Endothelial cell of umbilical vein (primary cell): ENCODE results near the gene SEMA4D. TPM values are rescaled to one million over a fixed set of nuclear protein-coding genes. Genes with fewer than 3 reads are reported as not detected.
"Not testable (repeated sequence)": the region's sequence is repeated elsewhere in the genome, so short reads cannot be mapped to it uniquely, and the experiment has no call there.

ENCODE experiments used
- BruUV-seq: library from RNA; stranded (reverse); fragments of 400-500 nt; replicated peaks from 2 replicates; lab custom pipeline; 2021; lab: Mats Ljungman, UMichigan
- CTCF ChIA-PET: fragments of 300-600, 350-600 bp; sonication (Branson Sonifier 250); formaldehyde crosslinking; loops from one replicate; lab custom pipeline; 2021; ENCODE audit warnings: antibody characterized with exemption, inconsistent platforms; lab: Charles Lee
- POLR2A ChIA-PET: fragments of 300-600, 350-600 bp; sonication (Branson Sonifier 250); formaldehyde crosslinking; loops from one replicate; lab custom pipeline; 2021; ENCODE audit warnings: antibody characterized with exemption, inconsistent platforms; lab: Charles Lee
- DNase-seq: peaks from one replicate; pipeline ENCODE4 v3.0.0-alpha.2; 2011; ENCODE audit warnings: low read depth, low spot score
- FAIRE-seq: peaks from 2 replicates; lab custom pipeline; 2011; peaks lifted over from hg19 to GRCh38; lab: Jason Lieb, UNC
- H2AFZ ChIP-seq: 2 replicates; pipeline ENCODE4 v1.6.0; 2012; ENCODE audit warnings: low read depth, low read length, control low read depth, inconsistent platforms
- H3K27ac ChIP-seq: 2 replicates; pipeline ENCODE4 v1.5.1; 2011; ENCODE audit warnings: low read depth, mild to moderate bottlenecking, control low read depth, low read length, moderate library complexity; ENCODE audit not compliant: insufficient read depth
- H3K27me3 ChIP-seq, 2 experiments: 2 replicates each; pipeline versions ENCODE4 v1.6.0 to v1.6.1; 2011; ENCODE audit warnings: low read length in 2 of 2, mixed read lengths in 1 of 2; ENCODE audit not compliant: control insufficient read depth in 2 of 2, insufficient read depth in 2 of 2
- H3K36me3 ChIP-seq, 2 experiments: 2 replicates in 1 of 2; 3 replicates in 1 of 2; pipeline ENCODE4 v1.5.1; 2011; ENCODE audit warnings: low read length in 2 of 2, mild to moderate bottlenecking in 1 of 2, moderate library complexity in 1 of 2; ENCODE audit not compliant: control insufficient read depth in 2 of 2, insufficient read depth in 2 of 2; ENCODE audit errors: extremely low read depth in 1 of 2
- H3K4me1 ChIP-seq: 3 replicates; pipeline ENCODE4 v1.5.1; 2011; ENCODE audit warnings: mild to moderate bottlenecking, low read length; ENCODE audit not compliant: control insufficient read depth, insufficient read depth; ENCODE audit errors: extremely low read depth
- H3K4me2 ChIP-seq: 2 replicates; pipeline ENCODE4 v1.6.1; 2011; ENCODE audit warnings: low read length, control low read depth, mixed read lengths; ENCODE audit not compliant: insufficient read depth
- H3K4me3 ChIP-seq, 3 experiments: fragments of 200-600 bp in 1 of 3; sonication (generic), shearing (Covaris generic) in 1 of 3; replicated peaks in 1 of 3; 2 replicates each; pipeline ENCODE4 v1.5.1; 2011 to 2016; ENCODE audit warnings: control low read depth in 3 of 3, low read length in 3 of 3, mild to moderate bottlenecking in 2 of 3, inconsistent platforms in 1 of 3, low read depth in 1 of 3, moderate library complexity in 1 of 3; ENCODE audit not compliant: insufficient read depth in 1 of 3
- H3K79me2 ChIP-seq: 2 replicates; pipeline ENCODE4 v1.6.0; 2012; ENCODE audit warnings: low read length, inconsistent platforms; ENCODE audit not compliant: control insufficient read depth, insufficient read depth
- H3K9ac ChIP-seq: replicated peaks from 2 replicates; pipeline ENCODE3; 2011; ENCODE audit warnings: low read length, control low read depth; ENCODE audit not compliant: insufficient read depth; ENCODE audit errors: extremely low read depth
- H3K9me1 ChIP-seq: replicated peaks from 3 replicates; pipeline ENCODE4 v1.6.0; 2011; ENCODE audit warnings: mild to moderate bottlenecking, low read length; ENCODE audit not compliant: control insufficient read depth, insufficient read depth; ENCODE audit errors: extremely low read depth
- H3K9me3 ChIP-seq: replicated peaks from 2 replicates; pipeline ENCODE4 v1.5.1; 2012; ENCODE audit warnings: low read length, inconsistent platforms; ENCODE audit not compliant: control insufficient read depth, insufficient read depth
- H4K20me1 ChIP-seq: replicated peaks from 2 replicates; pipeline ENCODE3; 2011; ENCODE audit warnings: mild to moderate bottlenecking, low read length; ENCODE audit not compliant: control insufficient read depth, insufficient read depth; ENCODE audit errors: extremely low read depth
- EZH2 ChIP-seq: IDR thresholded peaks from 2 replicates; pipeline ENCODE4 v1.6.1; 2012; ENCODE audit warnings: borderline replicate concordance, low read depth, mild to moderate bottlenecking, moderate library complexity, low read length, inconsistent platforms; ENCODE audit not compliant: severe bottlenecking
- FOS ChIP-seq: IDR thresholded peaks from 2 replicates; pipeline ENCODE4 v1.6.1; 2011; ENCODE audit warnings: mild to moderate bottlenecking, low read length, moderate library complexity, borderline replicate concordance; ENCODE audit not compliant: insufficient read depth
- GATA2 ChIP-seq: IDR thresholded peaks from 2 replicates; pipeline ENCODE4 v1.7.0; 2011; ENCODE audit warnings: low read depth, mild to moderate bottlenecking, moderate library complexity, mixed read lengths, low read length; ENCODE audit not compliant: insufficient read length, insufficient read depth
- JUN ChIP-seq: IDR thresholded peaks from 2 replicates; pipeline ENCODE4 v1.6.1; 2011; ENCODE audit warnings: borderline replicate concordance, low read depth; ENCODE audit not compliant: insufficient read length, insufficient read depth
- MYC ChIP-seq: IDR thresholded peaks from one replicate; pipeline ENCODE4 v1.6.1; 2011; ENCODE audit warnings: mild to moderate bottlenecking, low read depth, low read length
- POLR2A ChIP-seq: IDR thresholded peaks from 2 replicates; pipeline ENCODE4 v1.6.1; 2012; ENCODE audit warnings: low read depth, mild to moderate bottlenecking, control low read depth, low read length
- POLR2AphosphoS5 ChIP-seq: IDR thresholded peaks from 2 replicates; pipeline ENCODE4 v1.6.1; 2012; ENCODE audit warnings: low read depth, mild to moderate bottlenecking, control low read depth, low read length, moderate library complexity; ENCODE audit not compliant: insufficient read depth
- dilution Hi-C: fragments of 300-500 bp; cut with MboI; formaldehyde crosslinking; loops from one replicate; pipeline ENCODE4 v1.15.0; 2019; ENCODE audit warnings: low sequenced_read_pairs; ENCODE audit not compliant: extremely low pct_ligation_motif_present
- intact Hi-C: fragments of 100-400 bp; cut with micrococcal nuclease; formaldehyde crosslinking; loops from one replicate; pipeline ENCODE4 v1.10.0; 2022
- polyA plus RNA-seq, 4 experiments: library from polyadenylated mRNA; depleted of rRNA in 3 of 4; stranded (reverse) in 3 of 4; unstranded in 1 of 4; fragments of >200 nt; gene quantifications; 2 replicates each; pipeline versions ENCODE4 v1.2.1 to v1.2.3, GENCODE V29; 2011 to 2012; ENCODE audit warnings: missing spikeins in 1 of 4
- total RNA-seq: library from RNA; stranded (reverse); gene quantifications from 2 replicates; pipeline ENCODE4 v1.2.3, GENCODE V29; 2021
- TF ChIP-seq, protein P1 (sequence below), 2 donors: IDR thresholded peaks; 1 replicate in 1 of 2; 2 replicates in 1 of 2; pipeline ENCODE4 v1.5.1; 2011; ENCODE audit warnings: low read length in 2 of 2, mild to moderate bottlenecking in 2 of 2, moderate library complexity in 2 of 2, control low read depth in 1 of 2, inconsistent platforms in 1 of 2, low read depth in 1 of 2; ENCODE audit not compliant: insufficient read depth in 1 of 2; ENCODE audit errors: extremely low read depth in 1 of 2
- TF ChIP-seq, protein P2 (sequence below): IDR thresholded peaks from 2 replicates; pipeline ENCODE4 v1.6.1; 2011; ENCODE audit not compliant: insufficient read depth, insufficient read length

The SEMA4D gene
- total and polyA plus RNA-seq, 2 donors (not counting 3 experiments of a cell fraction or from before 2014, with no cell fraction given), result 3.9 to 15.7 TPM

DNA sequence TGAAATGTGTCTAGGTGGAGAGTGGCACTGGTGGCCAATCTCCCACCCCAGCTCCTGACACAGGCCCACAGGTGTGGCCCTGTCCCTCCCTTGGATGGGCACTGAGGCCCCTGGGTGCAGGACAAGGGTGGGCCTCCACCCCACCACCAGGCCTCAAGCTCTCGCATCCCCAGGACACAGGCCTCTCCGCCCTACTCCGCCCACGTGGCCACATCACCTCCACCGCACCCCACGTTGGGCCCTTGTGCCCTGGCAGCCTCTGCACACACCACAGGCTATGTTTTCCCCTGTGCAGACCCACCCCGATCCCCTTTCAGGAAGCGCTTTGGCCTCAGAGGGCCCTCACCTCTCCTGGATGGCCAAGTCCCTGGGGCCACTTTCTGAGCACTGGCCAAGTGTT, 124.9 kb downstream of the SEMA4D start:
- Histone ChIP-seq H2AFZ (no peak overlapping the region), H3K4me2 (no peak overlapping the region), H3K9me1 (no peaks in the 10 kb centered on the region), H3K4me3 (no peak overlapping the region), H3K27ac (no peak overlapping the region), H4K20me1 (no peaks in the 10 kb centered on the region), H3K79me2 (no peaks in the 10 kb centered on the region), H3K27me3 (no peaks in the 10 kb centered on the region), H3K9me3 (no peaks in the 10 kb centered on the region), H3K4me1 (no peaks in the 10 kb centered on the region), H3K36me3 (no peaks in the 10 kb centered on the region), H3K9ac (no peak overlapping the region)
- BruUV-seq, result no TSS peak
- CTCF ChIA-PET, result interaction anchor here (1.1 kb wide), 1 partner anchor 176 kb away, joined by 6 read pairs; no protein-coding TSS in a partner anchor
- TF ChIP-seq MYC, result no peak
- no peak for FAIRE-seq
- dilution Hi-C loops, result no loop called here
- no peak for DNase-seq
- POLR2A ChIA-PET, result no interaction called here
- intact Hi-C loops, result no loop called here

DNA sequence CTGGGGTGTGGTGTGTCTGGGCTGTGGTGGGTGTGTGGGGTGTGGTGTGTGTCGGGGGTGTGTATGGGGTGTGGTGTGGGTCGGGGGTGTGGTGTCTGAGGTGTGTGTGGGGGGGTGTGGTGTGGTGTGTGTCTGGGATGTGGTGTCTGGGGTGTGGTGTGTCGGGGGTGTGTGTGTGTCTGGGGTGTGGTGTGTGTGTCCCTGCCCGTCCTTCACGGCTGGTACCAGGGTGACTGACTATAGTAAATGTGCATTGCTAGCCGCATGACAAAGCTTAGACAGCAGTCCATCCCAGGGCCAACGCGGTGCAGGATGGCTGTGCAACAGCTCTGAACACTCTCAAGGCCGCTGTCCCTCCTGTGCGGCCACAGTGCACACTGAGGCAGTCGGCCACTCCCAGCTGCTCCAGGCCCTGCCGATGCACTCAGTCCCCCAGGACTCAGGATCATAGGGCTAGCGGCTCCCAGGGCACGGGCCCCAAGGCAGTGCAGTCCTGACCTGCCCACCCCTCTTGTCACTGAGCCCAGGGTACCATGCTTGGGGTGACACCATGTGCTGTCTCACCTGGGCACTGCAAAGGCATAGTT, 125.6 kb downstream of the SEMA4D start:
- Histone ChIP-seq H3K4me1 (no peaks in the 10 kb centered on the region), H3K79me2 (no peaks in the 10 kb centered on the region), H3K9me3 (no peaks in the 10 kb centered on the region), H3K36me3 (no peaks in the 10 kb centered on the region), H4K20me1 (no peaks in the 10 kb centered on the region), H3K9ac (no peak overlapping the region), H3K4me3 (no peak overlapping the region), H3K4me2 (no peak overlapping the region), H3K9me1 (no peaks in the 10 kb centered on the region), H3K27me3 (no peaks in the 10 kb centered on the region), H3K27ac (no peak overlapping the region), H2AFZ (no peak overlapping the region)
- no peak for DNase-seq
- TF ChIP-seq JUN (no peak), FOS (no peak), EZH2 (no peak), GATA2 (no peak), POLR2AphosphoS5 (no peak), POLR2A (no peak), MYC (no peak)
- TF ChIP-seq, protein P1, sequence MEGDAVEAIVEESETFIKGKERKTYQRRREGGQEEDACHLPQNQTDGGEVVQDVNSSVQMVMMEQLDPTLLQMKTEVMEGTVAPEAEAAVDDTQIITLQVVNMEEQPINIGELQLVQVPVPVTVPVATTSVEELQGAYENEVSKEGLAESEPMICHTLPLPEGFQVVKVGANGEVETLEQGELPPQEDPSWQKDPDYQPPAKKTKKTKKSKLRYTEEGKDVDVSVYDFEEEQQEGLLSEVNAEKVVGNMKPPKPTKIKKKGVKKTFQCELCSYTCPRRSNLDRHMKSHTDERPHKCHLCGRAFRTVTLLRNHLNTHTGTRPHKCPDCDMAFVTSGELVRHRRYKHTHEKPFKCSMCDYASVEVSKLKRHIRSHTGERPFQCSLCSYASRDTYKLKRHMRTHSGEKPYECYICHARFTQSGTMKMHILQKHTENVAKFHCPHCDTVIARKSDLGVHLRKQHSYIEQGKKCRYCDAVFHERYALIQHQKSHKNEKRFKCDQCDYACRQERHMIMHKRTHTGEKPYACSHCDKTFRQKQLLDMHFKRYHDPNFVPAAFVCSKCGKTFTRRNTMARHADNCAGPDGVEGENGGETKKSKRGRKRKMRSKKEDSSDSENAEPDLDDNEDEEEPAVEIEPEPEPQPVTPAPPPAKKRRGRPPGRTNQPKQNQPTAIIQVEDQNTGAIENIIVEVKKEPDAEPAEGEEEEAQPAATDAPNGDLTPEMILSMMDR (IDR thresholded peaks at IDR 0.05; ENCODE audit: extremely low read depth in 1 of 2, insufficient read depth in 1 of 2, low read depth in 1 of 2, low read length in 2 of 2), result no peak
- TF ChIP-seq, protein P2, sequence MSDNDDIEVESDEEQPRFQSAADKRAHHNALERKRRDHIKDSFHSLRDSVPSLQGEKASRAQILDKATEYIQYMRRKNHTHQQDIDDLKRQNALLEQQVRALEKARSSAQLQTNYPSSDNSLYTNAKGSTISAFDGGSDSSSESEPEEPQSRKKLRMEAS, result no peak
- dilution Hi-C loops (no loop called here), intact Hi-C loops (no loop called here)
- no TSS peak for BruUV-seq
- no peak for FAIRE-seq
- POLR2A ChIA-PET, result no interaction called here
- CTCF ChIA-PET, result interaction anchor here (1.1 kb wide), 1 partner anchor 176 kb away, joined by 6 read pairs; no protein-coding TSS in a partner anchor

DNA sequence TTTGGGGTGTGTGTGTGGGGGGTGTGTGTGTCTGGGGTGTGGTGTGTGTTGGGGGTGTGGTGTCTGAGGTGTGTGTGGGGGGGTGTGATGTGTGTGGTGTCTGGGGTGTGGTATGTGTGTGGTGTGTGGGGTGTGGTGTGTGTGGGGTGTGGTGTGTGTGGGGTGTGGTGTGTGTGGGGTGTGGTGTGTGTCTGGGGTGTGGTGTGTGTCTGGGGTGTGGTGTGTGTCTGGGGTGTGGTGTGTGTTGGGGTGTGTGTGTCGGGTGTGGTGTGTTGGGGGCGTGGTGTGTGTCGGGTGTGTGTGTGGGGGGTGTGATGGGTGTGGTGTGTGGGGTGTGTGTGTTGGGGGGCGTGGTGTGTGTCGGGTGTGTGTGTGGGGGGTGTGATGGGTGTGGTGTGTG, 126.1 kb downstream of the SEMA4D start:
- dilution Hi-C loops, H3K9ac ChIP-seq, H3K36me3 ChIP-seq, H4K20me1 ChIP-seq, H3K79me2 ChIP-seq, H3K9me1 ChIP-seq, BruUV-seq, H3K9me3 ChIP-seq, H3K27me3 ChIP-seq, H3K4me2 ChIP-seq, H3K4me1 ChIP-seq, POLR2A ChIA-PET, DNase-seq, FAIRE-seq, H3K4me3 ChIP-seq, intact Hi-C loops, H2AFZ ChIP-seq, H3K27ac ChIP-seq: not testable (repeated sequence)
- CTCF ChIA-PET, result interaction anchor here (1.1 kb wide), 1 partner anchor 177 kb away, joined by 6 read pairs; no protein-coding TSS in a partner anchor
